ENCODE data around the gene KAZN. TPM values are rescaled to one million over a fixed set of nuclear protein-coding genes. Genes with fewer than 3 reads are reported as not detected.

The KAZN gene
- total and polyA plus RNA-seq, 2 of the 8 experiments (the other 6 are each of a cell fraction or from before 2014, with no cell fraction given): 3.7 to 11.8 TPM

GRCh38 chr1:14627608-14628489 lies 29.4 kb downstream of the KAZN start:
- Histone ChIP-seq H2BK5ac (ENCODE audit: low read depth, low read length) (no peak overlapping the region), H3K4me1 (replicated peaks in 1 of 4; ENCODE audit: control insufficient read depth in 3 of 4, insufficient read depth in 4 of 4, low read length in 3 of 4) (peaks cover 0 to 10% (median 4%) of the 10 kb centered on the region in 4 experiments; a peak in 5 of 7 replicates), H3K18ac (ENCODE audit: extremely low read depth, low read length) (no peak overlapping the region), H3K23me2 (ENCODE audit: low read depth, low read length) (no peaks in the 10 kb centered on the region), H3K79me2 (ENCODE audit: control insufficient read depth in 1 of 2, insufficient read depth in 2 of 2, low read length in 2 of 2) (peaks cover 0 to 3% of the 10 kb centered on the region in 2 experiments; a peak in 2 of 4 replicates), H3K14ac (ENCODE audit: insufficient read length) (no peak overlapping the region), H4K20me1 (replicated peaks in 1 of 2; ENCODE audit: control insufficient read depth in 1 of 2, insufficient read depth in 2 of 2, low read length in 2 of 2) (no peaks in the 10 kb centered on the region), H3K9ac (replicated peaks in 1 of 4; ENCODE audit: extremely low read depth in 1 of 4, low read depth in 3 of 4, low read length in 3 of 4) (no peak overlapping the region), H3K27me3 (replicated peaks in 1 of 4; ENCODE audit: control insufficient read depth in 3 of 4, extremely low read depth in 1 of 4, insufficient read depth in 3 of 4, low read length in 3 of 4) (no peaks in the 10 kb centered on the region), H3K4ac (replicated peaks; ENCODE audit: insufficient read length, low read depth, low read length) (no peak overlapping the region), H3K36me3 (ENCODE audit: control insufficient read depth in 2 of 4, insufficient read depth in 4 of 4, low read length in 3 of 4) (no peaks in the 10 kb centered on the region), H4K8ac (ENCODE audit: extremely low read depth, insufficient read depth, low read length) (no peak overlapping the region), H2BK15ac (ENCODE audit: low read length) (no peak overlapping the region), H2BK20ac (ENCODE audit: low read length) (no peak overlapping the region), H3K27ac (ENCODE audit: low read depth, low read length) (no peak overlapping the region), H3K4me3 (ENCODE audit: extremely low read depth in 1 of 4, insufficient read depth in 2 of 4, low read depth in 3 of 4, low read length in 4 of 4) (no peak overlapping the region), H3K4me2 (ENCODE audit: insufficient read depth in 1 of 2, low read depth in 2 of 2, low read length in 2 of 2) (no peak overlapping the region), H2AFZ (ENCODE audit: low read length) (no peak overlapping the region), H3K23ac (ENCODE audit: insufficient read length) (no peak overlapping the region), H2BK12ac (ENCODE audit: low read depth, low read length) (no peak overlapping the region), H2AK5ac (ENCODE audit: low read depth, low read length) (no peak overlapping the region; the same call in 1 of the 2 replicates), H3K79me1 (ENCODE audit: low read depth, low read length) (no peaks in the 10 kb centered on the region), H4K91ac (replicated peaks; ENCODE audit: insufficient read length, low read length) (no peak overlapping the region), H4K5ac (ENCODE audit: insufficient read length, low read depth, low read length) (no peak overlapping the region), H2BK120ac (replicated peaks; ENCODE audit: low read depth, low read length) (no peak overlapping the region), H3K56ac (replicated peaks; ENCODE audit: insufficient read length, low read depth, low read length) (no peak overlapping the region), H3K9me3 (ENCODE audit: insufficient read depth in 2 of 2, low read depth in 1 of 2, low read length in 1 of 2) (no peaks in the 10 kb centered on the region; a peak in 1 of 4 replicates)
- POLR2A ChIA-PET (ENCODE audit: partially characterized antibody): interaction anchor here (0.6 kb wide), 1 partner anchor 9 kb away, joined by 3 read pairs; no protein-coding TSS in a partner anchor
- TF ChIP-seq BRCA1 (IDR thresholded peaks at IDR 0.05; ENCODE audit: low read depth, low read length): no peak
- no peak for TF ChIP-seq SP1 (IDR thresholded peaks at IDR 0.05; ENCODE audit: low read depth, low read length)
- no peak for TF ChIP-seq CEBPB (IDR thresholded peaks at IDR 0.05; ENCODE audit: low read depth, low read length)
- CTCF ChIA-PET (ENCODE audit: partially characterized antibody): interaction anchor here (0.8 to 1.1 kb wide), 3 partner anchors 18 to 111 kb away, joined by 3 to 4 read pairs (median 3); no protein-coding TSS in a partner anchor
- DNase-seq (ENCODE audit: low read depth in 1 of 2, low spot score in 2 of 2) (no peak), FAIRE-seq (no peak)
- WGBS, 2 experiments (ENCODE audit: extremely low coverage in 1 of 2, insufficient coverage in 1 of 2, insufficient read length in 1 of 2, insufficient replicate concordance in 2 of 2, low coverage in 1 of 2, low lambda C conversion rate in 2 of 2, missing lambda C conversion rate in 1 of 2): 86% methylated on average over 17 of the region's 17 CpGs; no CpG with 5 or more reads in 1 of the 2 experiments
